ENCODE results near the gene HELZ2. TPM values are rescaled to one million over a fixed set of nuclear protein-coding genes. Genes with fewer than 3 reads are reported as not detected.
"Not testable (repeated sequence)": the region's sequence is repeated elsewhere in the genome, so short reads cannot be mapped to it uniquely, and the experiment has no call there.

HELZ2 gene
- total and polyA plus RNA-seq, 4 experiments from 2014 or later, result 2.0 to 45.4 (median 23.0) TPM

DNA sequence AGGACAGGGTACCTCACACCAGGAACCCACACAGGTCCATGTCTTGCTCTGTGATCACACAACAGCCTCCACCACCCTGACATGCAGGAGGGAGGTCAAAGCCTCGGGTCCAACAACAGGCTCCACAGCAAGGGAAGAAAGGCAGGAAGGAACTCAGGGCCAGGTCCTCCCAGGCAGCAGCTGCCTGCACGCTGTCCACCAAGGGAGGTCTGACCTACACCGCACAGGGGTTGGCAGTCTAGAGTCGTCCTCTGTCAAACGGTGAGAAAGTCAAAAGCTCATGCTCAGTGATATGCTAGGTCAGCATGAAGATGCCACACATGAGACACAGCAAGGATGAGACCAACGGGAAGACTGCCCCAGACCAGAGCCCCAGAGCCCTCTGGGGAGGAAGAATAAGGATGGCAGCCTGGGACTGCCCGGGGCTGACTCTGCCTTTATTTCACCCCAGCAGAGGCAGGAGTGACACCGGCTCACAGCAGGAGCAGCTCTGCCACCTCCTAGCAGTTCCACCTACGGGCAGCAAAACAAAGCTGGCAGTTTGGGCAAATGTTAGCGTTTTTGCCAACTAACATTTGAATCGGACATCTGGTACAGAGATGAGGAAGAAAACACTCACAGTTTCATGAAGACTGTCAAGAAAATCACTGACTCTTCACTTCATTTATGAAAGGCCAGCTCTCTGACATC lies 44.4 kb upstream of the HELZ2 start:
- no peaks in the 10 kb centered on the region for H3K27me3 ChIP-seq (ENCODE audit: insufficient read depth, low read length)
- H3K4me1 ChIP-seq (ENCODE audit: insufficient read depth, low read length), result no peaks in the 10 kb centered on the region
- no peak overlapping the region for H3K4me3 Mint-ChIP-seq
- ChIA-PET POLR2A (ENCODE audit: partially characterized antibody) (interaction anchor here (1.6 to 19.3 kb wide), 2 partner anchors 9 to 21 kb away, joined by 8 to 658 read pairs; partner anchors contain the start of gene GMEB2), CTCF (ENCODE audit: partially characterized antibody) (interaction anchor here (0.6 kb wide), 1 partner anchor 14 kb away, joined by 3 read pairs; no protein-coding TSS in a partner anchor)
- peaks cover 29 to 57% of the 10 kb centered on the region in 2 donors for H3K36me3 Mint-ChIP-seq
- DNase-seq, result no peak
- no peak overlapping the region for H3K27ac ChIP-seq (ENCODE audit: low read depth, low read length)
- H3K36me3 ChIP-seq (ENCODE audit: insufficient read depth, low read length), result peaks cover 38% of the 10 kb centered on the region
- peaks cover 0 to 1% (median 0%) of the 10 kb centered on the region in 8 donors for H3K9me3 Mint-ChIP-seq
- peaks cover 10 to 18% (median 15%) of the 10 kb centered on the region in 4 donors for H3K4me1 Mint-ChIP-seq
- no peak overlapping the region for H3K4me3 ChIP-seq (ENCODE audit: low read length in 2 of 2)
- H3K27ac Mint-ChIP-seq, result peak overlapping the region in 1 of 7 donors; percentile 36
- H3K9me3 ChIP-seq (ENCODE audit: control insufficient read depth in 1 of 2, low read length in 2 of 2), result no peaks in the 10 kb centered on the region
- H3K27me3 Mint-ChIP-seq, result no peaks in the 10 kb centered on the region
- intact Hi-C loops (cut with micrococcal nuclease), result no loop called here

DNA sequence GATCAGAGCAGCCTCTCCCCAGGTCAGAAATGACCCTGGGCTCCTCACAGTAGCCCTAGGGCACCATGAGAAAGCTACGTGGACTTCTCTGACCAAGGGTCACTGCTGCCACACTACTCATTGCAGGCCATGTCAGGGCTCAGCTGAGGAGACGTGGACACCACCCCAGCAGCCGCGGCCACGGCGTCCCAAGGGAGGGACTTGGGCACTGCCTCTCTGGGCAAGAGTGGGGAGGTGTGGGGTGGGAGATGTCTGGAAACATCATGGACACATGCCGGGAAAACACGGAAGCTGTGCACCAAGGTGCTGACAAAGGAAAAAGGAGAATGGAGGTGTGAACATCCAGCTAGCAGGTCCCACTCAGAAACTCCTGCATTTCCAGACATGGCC lies 43.8 kb upstream of the HELZ2 start:
- ChIA-PET CTCF (ENCODE audit: partially characterized antibody) (interaction anchor here (0.6 to 1.1 kb wide), 2 partner anchors 14 to 178 kb away, joined by 3 read pairs; no protein-coding TSS in a partner anchor), POLR2A (ENCODE audit: partially characterized antibody) (interaction anchor here (1.6 to 19.3 kb wide), 3 partner anchors 9 to 21 kb away, joined by 8 to 658 read pairs (median 13); partner anchors contain the start of gene GMEB2)
- peaks cover 0 to 1% (median 0%) of the 10 kb centered on the region in 8 donors for H3K9me3 Mint-ChIP-seq
- H3K4me1 Mint-ChIP-seq, result peaks cover 9 to 20% (median 14%) of the 10 kb centered on the region in 4 donors
- H3K27me3 Mint-ChIP-seq, result no peaks in the 10 kb centered on the region
- peaks cover 29 to 57% of the 10 kb centered on the region in 2 donors for H3K36me3 Mint-ChIP-seq
- no peak overlapping the region for H3K27ac Mint-ChIP-seq
- no peaks in the 10 kb centered on the region for H3K9me3 ChIP-seq (ENCODE audit: control insufficient read depth in 1 of 2, low read length in 2 of 2)
- no peak for DNase-seq
- H3K27ac ChIP-seq (ENCODE audit: low read depth, low read length), result no peak overlapping the region
- no peaks in the 10 kb centered on the region for H3K4me1 ChIP-seq (ENCODE audit: insufficient read depth, low read length)
- no peak overlapping the region for H3K4me3 Mint-ChIP-seq
- intact Hi-C loops (cut with micrococcal nuclease), result no loop called here
- no peaks in the 10 kb centered on the region for H3K27me3 ChIP-seq (ENCODE audit: insufficient read depth, low read length)
- H3K4me3 ChIP-seq (ENCODE audit: low read length in 2 of 2), result no peak overlapping the region
- peaks cover 38% of the 10 kb centered on the region for H3K36me3 ChIP-seq (ENCODE audit: insufficient read depth, low read length)

DNA sequence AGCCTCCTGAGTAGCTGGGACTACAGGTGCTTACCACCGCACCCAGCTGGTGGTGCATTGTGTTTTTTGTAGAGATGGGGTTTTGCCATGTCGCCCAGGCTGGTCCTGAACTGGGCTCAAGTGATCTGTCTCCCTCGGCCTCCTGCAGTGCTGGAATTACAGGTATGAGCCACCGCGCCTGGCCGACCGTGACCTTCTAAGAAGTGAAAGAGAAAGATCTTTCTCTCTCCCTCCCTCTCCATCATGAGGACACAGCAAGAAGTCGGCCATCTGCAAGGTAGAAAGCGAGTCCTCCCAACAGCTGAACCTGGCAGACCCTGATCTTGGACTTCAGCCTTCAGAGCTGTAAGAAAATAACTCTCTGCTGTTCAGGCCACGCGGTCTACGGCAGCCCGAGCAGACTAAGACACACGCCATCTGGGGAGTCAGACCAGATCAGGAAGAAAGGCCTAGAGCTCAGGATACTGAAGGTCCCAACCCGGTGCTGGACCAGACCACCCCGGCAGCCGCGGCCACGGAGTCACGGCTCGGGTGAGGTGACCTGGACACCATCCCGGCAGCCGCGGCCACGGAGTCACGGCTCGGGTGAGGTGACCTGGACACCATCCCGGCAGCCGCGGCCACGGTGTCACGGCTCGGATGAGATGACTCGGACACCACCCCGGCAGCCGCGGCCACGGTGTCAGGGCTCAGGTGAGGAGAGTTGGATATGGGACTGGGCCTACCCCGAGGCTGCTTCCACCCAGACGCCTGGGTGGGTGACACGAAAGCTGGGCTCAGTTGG lies 43.2 kb upstream of the HELZ2 start:
- H3K27me3 Mint-ChIP-seq, result no peaks in the 10 kb centered on the region
- no peak for DNase-seq

DNA sequence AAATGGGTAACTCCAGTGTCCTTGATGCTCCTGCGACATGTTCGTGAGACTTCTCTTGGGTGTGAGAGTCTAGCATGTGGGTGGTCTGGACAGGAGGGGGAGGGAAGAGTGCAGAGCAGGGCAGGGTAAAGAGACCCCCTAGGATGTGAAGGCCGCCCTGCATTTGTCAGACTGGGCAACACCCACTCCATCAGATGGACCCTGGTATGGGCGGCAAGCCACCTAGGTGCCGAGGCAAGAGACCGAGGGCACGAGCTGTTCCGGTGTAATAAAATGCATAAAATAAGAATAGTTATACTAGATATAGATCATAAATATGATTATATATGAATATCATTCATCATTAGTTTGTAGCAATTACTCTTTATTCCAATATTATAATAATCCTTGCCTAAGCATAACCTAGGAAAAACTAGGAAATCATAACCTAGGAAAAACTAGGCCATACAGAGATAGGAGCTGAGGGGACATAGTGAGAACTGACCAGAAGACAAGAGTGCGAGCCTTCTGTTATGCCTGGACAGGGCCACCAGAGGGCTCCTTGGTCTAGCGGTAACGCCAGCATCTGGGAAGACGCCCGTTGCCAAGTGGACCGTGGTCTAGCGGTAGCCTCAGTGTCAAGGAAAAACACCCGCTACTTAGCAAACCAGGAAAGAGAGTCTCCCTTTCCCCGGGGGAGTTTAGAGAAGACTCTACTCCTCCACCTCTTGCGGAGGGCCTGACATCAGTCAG lies 40.0 kb upstream of the HELZ2 start:
- not testable (repeated sequence) for H3K4me3 Mint-ChIP-seq; H3K27ac ChIP-seq (ENCODE audit: low read depth, low read length); H3K27me3 Mint-ChIP-seq; H3K4me1 Mint-ChIP-seq; H3K4me1 ChIP-seq (ENCODE audit: insufficient read depth, low read length); H3K4me3 ChIP-seq (ENCODE audit: low read length in 2 of 2); H3K27me3 ChIP-seq (ENCODE audit: insufficient read depth, low read length); H3K9me3 Mint-ChIP-seq; H3K9me3 ChIP-seq (ENCODE audit: control insufficient read depth in 1 of 2, low read length in 2 of 2); DNase-seq
- Mint-ChIP-seq H3K36me3 (peaks cover 23 to 41% of the 10 kb centered on the region in 2 donors), H3K27ac (peak overlapping the region in 1 of 7 donors; percentile 55)
- peaks cover 33% of the 10 kb centered on the region for H3K36me3 ChIP-seq (ENCODE audit: insufficient read depth, low read length)
- intact Hi-C loops (cut with micrococcal nuclease), result loop anchor here (1.0 kb wide), 1 partner anchor 28 kb away; no protein-coding TSS in a partner anchor
- POLR2A ChIA-PET (ENCODE audit: partially characterized antibody), result interaction anchor here (1.6 to 4.0 kb wide), 2 partner anchors 12 to 13 kb away, joined by 3 to 13 read pairs; partner anchors contain the start of gene GMEB2
- CTCF ChIA-PET (ENCODE audit: partially characterized antibody), result interaction anchor here (0.9 to 5.5 kb wide), 3 partner anchors 11 to 28 kb away, joined by 3 to 28 read pairs (median 4); no protein-coding TSS in a partner anchor

More for the DNA sequence above, 43.2 kb upstream of the HELZ2 start:
- intact Hi-C loops (cut with micrococcal nuclease), result no loop called here
- peak overlapping the region in 1 of 7 donors; percentile 31 for H3K27ac Mint-ChIP-seq
- H3K36me3 Mint-ChIP-seq, result peaks cover 29 to 53% of the 10 kb centered on the region in 2 donors
- Histone ChIP-seq H3K27me3 (ENCODE audit: insufficient read depth, low read length) (no peaks in the 10 kb centered on the region), H3K4me3 (ENCODE audit: low read length in 2 of 2) (no peak overlapping the region), H3K9me3 (ENCODE audit: control insufficient read depth in 1 of 2, low read length in 2 of 2) (no peaks in the 10 kb centered on the region), H3K4me1 (ENCODE audit: insufficient read depth, low read length) (no peaks in the 10 kb centered on the region), H3K27ac (ENCODE audit: low read depth, low read length) (no peak overlapping the region), H3K36me3 (ENCODE audit: insufficient read depth, low read length) (peaks cover 38% of the 10 kb centered on the region)
- H3K4me1 Mint-ChIP-seq, result peaks cover 4 to 14% (median 9%) of the 10 kb centered on the region in 4 donors
- H3K9me3 Mint-ChIP-seq, result peaks cover 0 to 1% (median 0%) of the 10 kb centered on the region in 8 donors
- POLR2A ChIA-PET (ENCODE audit: partially characterized antibody), result interaction anchor here (4.0 to 19.3 kb wide), 2 partner anchors 10 to 22 kb away, joined by 13 to 658 read pairs; partner anchors contain the start of gene GMEB2
- CTCF ChIA-PET (ENCODE audit: partially characterized antibody), result interaction anchor here (0.6 to 5.5 kb wide), 4 partner anchors 15 to 179 kb away, joined by 3 to 28 read pairs (median 3); partner anchors contain the start of gene PTK6
- H3K4me3 Mint-ChIP-seq, result no peak overlapping the region

DNA sequence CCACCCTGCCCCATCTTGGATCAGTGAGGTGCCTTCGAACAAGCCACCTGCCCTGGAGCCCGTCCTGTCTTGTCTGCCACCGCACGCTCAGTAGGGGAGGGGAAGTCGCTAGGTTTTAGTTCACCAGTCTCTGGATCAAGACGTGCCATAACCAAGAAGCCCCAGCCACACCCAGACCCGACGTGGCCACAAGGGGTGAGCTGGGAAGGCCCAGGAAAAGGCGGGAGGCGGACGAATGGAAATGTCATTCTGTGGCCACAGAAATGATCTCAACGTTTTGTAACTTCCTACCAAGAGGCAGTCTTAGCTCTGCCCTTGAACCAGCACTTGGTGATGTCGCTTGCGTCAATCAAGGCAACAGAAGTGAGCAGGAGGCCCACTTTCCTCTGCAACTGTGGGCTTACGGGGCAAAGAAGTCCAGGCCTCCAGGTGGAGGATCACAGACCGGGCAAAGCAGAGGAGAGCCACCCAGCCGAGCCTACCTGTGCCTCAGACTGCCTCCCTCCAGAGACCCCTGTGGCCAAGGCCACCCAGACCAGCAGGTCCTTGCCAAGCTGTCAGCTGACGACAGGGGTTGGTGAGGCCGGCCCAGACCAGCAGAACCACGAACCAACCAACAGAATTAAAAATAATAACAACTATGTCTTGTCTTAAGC lies 38.4 kb upstream of the HELZ2 start:
- no peak overlapping the region for H3K4me3 ChIP-seq (ENCODE audit: low read length in 2 of 2)
- CTCF ChIA-PET (ENCODE audit: partially characterized antibody), result interaction anchor here (1.1 to 5.5 kb wide), 4 partner anchors 10 to 75 kb away, joined by 3 to 28 read pairs (median 4); partner anchors contain the start of gene PTK6
- H3K27me3 Mint-ChIP-seq, result no peaks in the 10 kb centered on the region
- H3K4me1 Mint-ChIP-seq, result peaks cover 0 to 3% (median 2%) of the 10 kb centered on the region in 4 donors
- POLR2A ChIA-PET (ENCODE audit: partially characterized antibody), result interaction anchor here (1.5 kb wide), 1 partner anchor 29 kb away, joined by 5 read pairs; no protein-coding TSS in a partner anchor
- no peaks in the 10 kb centered on the region for H3K27me3 ChIP-seq (ENCODE audit: insufficient read depth, low read length)
- no peaks in the 10 kb centered on the region for H3K9me3 ChIP-seq (ENCODE audit: control insufficient read depth in 1 of 2, low read length in 2 of 2)
- no peak for DNase-seq
- peaks cover 19% of the 10 kb centered on the region for H3K36me3 ChIP-seq (ENCODE audit: insufficient read depth, low read length)
- no peak overlapping the region for H3K27ac ChIP-seq (ENCODE audit: low read depth, low read length)
- no peak overlapping the region for H3K27ac Mint-ChIP-seq
- H3K9me3 Mint-ChIP-seq, result peaks cover 0 to 1% (median 0%) of the 10 kb centered on the region in 8 donors
- intact Hi-C loops (cut with micrococcal nuclease), result no loop called here
- H3K4me3 Mint-ChIP-seq, result no peak overlapping the region
- peaks cover 20 to 31% of the 10 kb centered on the region in 2 donors for H3K36me3 Mint-ChIP-seq
- H3K4me1 ChIP-seq (ENCODE audit: insufficient read depth, low read length), result no peaks in the 10 kb centered on the region

DNA sequence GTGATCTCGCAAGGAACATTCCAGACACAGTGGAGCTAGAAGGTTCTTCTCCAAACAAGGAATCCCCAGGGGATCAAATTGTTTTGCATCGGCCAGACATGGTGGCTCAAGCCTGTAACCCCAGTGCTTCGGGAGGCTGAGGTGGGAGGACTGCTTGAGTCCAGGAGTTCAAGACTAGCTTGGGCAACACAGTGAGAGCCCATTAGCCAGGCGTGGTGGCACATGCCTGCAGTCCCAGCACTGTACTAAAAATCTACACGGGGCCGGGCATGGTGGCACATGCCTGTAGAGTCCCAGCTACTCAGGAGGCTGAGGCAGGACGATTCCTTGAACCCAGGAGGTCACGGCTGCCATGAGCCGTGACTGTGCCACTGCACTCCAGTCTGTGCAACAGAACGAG lies 37.6 kb upstream of the HELZ2 start:
- H3K27ac Mint-ChIP-seq, result no peak overlapping the region
- CTCF ChIA-PET (ENCODE audit: partially characterized antibody), result interaction anchor here (1.5 to 5.5 kb wide), 2 partner anchors 30 to 74 kb away, joined by 3 to 28 read pairs; partner anchors contain the start of gene PTK6
- no peak for DNase-seq

More for the DNA sequence above, 37.6 kb upstream of the HELZ2 start:
- POLR2A ChIA-PET (ENCODE audit: partially characterized antibody), result interaction anchor here (0.6 kb wide), 1 partner anchor 123 kb away, joined by 4 read pairs; no protein-coding TSS in a partner anchor
- Mint-ChIP-seq H3K4me1 (peaks cover 0 to 5% (median 2%) of the 10 kb centered on the region in 4 donors), H3K27me3 (no peaks in the 10 kb centered on the region), H3K36me3 (peaks cover 16 to 27% of the 10 kb centered on the region in 2 donors), H3K9me3 (peaks cover 0 to 1% (median 0%) of the 10 kb centered on the region in 8 donors), H3K4me3 (no peak overlapping the region)
- H3K36me3 ChIP-seq (ENCODE audit: insufficient read depth, low read length), result peaks cover 12% of the 10 kb centered on the region
- no peaks in the 10 kb centered on the region for H3K27me3 ChIP-seq (ENCODE audit: insufficient read depth, low read length)
- no peaks in the 10 kb centered on the region for H3K9me3 ChIP-seq (ENCODE audit: control insufficient read depth in 1 of 2, low read length in 2 of 2)
- H3K27ac ChIP-seq (ENCODE audit: low read depth, low read length), result no peak overlapping the region
- H3K4me3 ChIP-seq (ENCODE audit: low read length in 2 of 2), result no peak overlapping the region
- H3K4me1 ChIP-seq (ENCODE audit: insufficient read depth, low read length), result no peaks in the 10 kb centered on the region
- intact Hi-C loops (cut with micrococcal nuclease), result no loop called here

Data from CD4-positive, alpha-beta memory T cell (primary cell).